Erythroblast (primary cell): ENCODE results near the gene ZBTB43.
"Not testable (repeated sequence)": the region's sequence is repeated elsewhere in the genome, so short reads cannot be mapped to it uniquely, and the experiment has no call there.

Experiments
- DNase-seq, 2 experiments: peaks; one replicate each; lab custom pipeline; 2025; lab: John Stamatoyannopoulos, UW
- GATA1 ChIP-seq: IDR thresholded peaks from 2 replicates; pipeline ENCODE4 v1.6.1; 2011; ENCODE audit warnings: low read depth, mild to moderate bottlenecking, control low read depth, low read length, moderate library complexity
- POLR2A ChIP-seq: IDR thresholded peaks from 2 replicates; pipeline ENCODE4 v1.6.1; 2011; ENCODE audit warnings: mild to moderate bottlenecking, low read length

The ZBTB43 gene

GRCh38 chr9:126804696-126805553, at the start of gene ZBTB43:
TSS of gene ZBTB43 (plus strand) at chr9:126805040. CDS start at chr9:126832510, 27,470 bp downstream.
- TF ChIP-seq POLR2A (peak; percentile 91), GATA1 (no peak)
- peak; percentile 97 to 99 for DNase-seq

- DNase-seq: no peak
- no peak for TF ChIP-seq POLR2A
- TF ChIP-seq GATA1: no peak
These were observed 49.4 kb upstream of the ZBTB43 start for GRCh38 chr9:126755317-126755875.

- no peak for TF ChIP-seq GATA1
- TF ChIP-seq POLR2A: no peak
These were observed 48.6 kb upstream of the ZBTB43 start for GRCh38 chr9:126756238-126756637.

GRCh38 chr9:126756876-126757415, 47.9 kb upstream of the ZBTB43 start:
- DNase-seq: no peak
- TF ChIP-seq POLR2A (no peak), GATA1 (no peak)

More at GRCh38 chr9:126756238-126756637, 48.6 kb upstream of the ZBTB43 start:
- no peak for DNase-seq

GRCh38 chr9:126758916-126759585, 45.8 kb upstream of the ZBTB43 start:
- DNase-seq: peak in 1 of 2 experiments; percentile 12
- TF ChIP-seq GATA1 (no peak), POLR2A (no peak)

GRCh38 chr9:126761274-126761673, 43.6 kb upstream of the ZBTB43 start:
- no peak for TF ChIP-seq GATA1
- TF ChIP-seq POLR2A: no peak
- no peak for DNase-seq

- no peak for DNase-seq
These were observed 41.6 kb upstream of the ZBTB43 start for GRCh38 chr9:126763130-126763764.

GRCh38 chr9:126773004-126773607, 31.7 kb upstream of the ZBTB43 start:
- DNase-seq: peak in 1 of 2 experiments; percentile 26
- TF ChIP-seq POLR2A (no peak), GATA1 (no peak)

More at GRCh38 chr9:126763130-126763764, 41.6 kb upstream of the ZBTB43 start:
- TF ChIP-seq POLR2A (no peak), GATA1 (no peak)

GRCh38 chr9:126775926-126776325, 28.9 kb upstream of the ZBTB43 start:
- TF ChIP-seq POLR2A (no peak), GATA1 (no peak)

GRCh38 chr9:126777733-126778132, 27.1 kb upstream of the ZBTB43 start:
- TF ChIP-seq POLR2A (no peak), GATA1 (no peak)
- DNase-seq: no peak

More at GRCh38 chr9:126775926-126776325, 28.9 kb upstream of the ZBTB43 start:
- no peak for DNase-seq

- DNase-seq: no peak
- TF ChIP-seq GATA1 (no peak), POLR2A (no peak)
These were observed 26.7 kb upstream of the ZBTB43 start for GRCh38 chr9:126778141-126778540.

GRCh38 chr9:126778696-126779095, 26.1 kb upstream of the ZBTB43 start:
- DNase-seq: not testable (repeated sequence)

- DNase-seq: peak; percentile 54 to 79
- TF ChIP-seq POLR2A: no peak
- TF ChIP-seq GATA1: no peak
These were observed 23.4 kb upstream of the ZBTB43 start for GRCh38 chr9:126781186-126782052.

- TF ChIP-seq POLR2A (no peak), GATA1 (no peak)
- DNase-seq: no peak
These were observed 22.8 kb upstream of the ZBTB43 start for GRCh38 chr9:126782053-126782388.
